ENCODE data around the gene CEACAM16.

CEACAM16 gene

GRCh38 chr19:44753932-44754749 is 55.2 kb downstream of the CEACAM16 start:
- peak; percentile 83 for DNase-seq (ENCODE audit: low spot score)
- no peak for TF ChIP-seq CTCF (IDR thresholded peaks at IDR 0.05; ENCODE audit: extremely low read depth, insufficient read depth, missing control alignments)
- in situ Hi-C loops (cut with MboI; ENCODE audit: low pct_unique_long_range_greater_than_20kb, low sequenced_read_pairs, unreplicated experiment): no loop called here

- DNase-seq (ENCODE audit: low spot score): no peak
- no peak for TF ChIP-seq CTCF (IDR thresholded peaks at IDR 0.05; ENCODE audit: extremely low read depth, insufficient read depth, missing control alignments)
- in situ Hi-C loops (cut with MboI; ENCODE audit: low pct_unique_long_range_greater_than_20kb, low sequenced_read_pairs, unreplicated experiment): no loop called here
These were observed 55.8 kb downstream of the CEACAM16 start for GRCh38 chr19:44754750-44755080.

GRCh38 chr19:44755219-44755618 is 56.3 kb downstream of the CEACAM16 start:
- DNase-seq (ENCODE audit: low spot score): no peak
- no peak for TF ChIP-seq CTCF (IDR thresholded peaks at IDR 0.05; ENCODE audit: extremely low read depth, insufficient read depth, missing control alignments)
- in situ Hi-C loops (cut with MboI; ENCODE audit: low pct_unique_long_range_greater_than_20kb, low sequenced_read_pairs, unreplicated experiment): no loop called here

GRCh38 chr19:44756089-44756562 is 57.2 kb downstream of the CEACAM16 start:
- in situ Hi-C loops (cut with MboI; ENCODE audit: low pct_unique_long_range_greater_than_20kb, low sequenced_read_pairs, unreplicated experiment): no loop called here
- DNase-seq (ENCODE audit: low spot score): no peak
- TF ChIP-seq CTCF (IDR thresholded peaks at IDR 0.05; ENCODE audit: extremely low read depth, insufficient read depth, missing control alignments): no peak

- no peak for TF ChIP-seq CTCF (IDR thresholded peaks at IDR 0.05; ENCODE audit: extremely low read depth, insufficient read depth, missing control alignments)
These were observed 58.2 kb downstream of the CEACAM16 start for GRCh38 chr19:44757057-44757734.

GRCh38 chr19:44757735-44758505 is 59.0 kb downstream of the CEACAM16 start:
- DNase-seq (ENCODE audit: low spot score): no peak
- TF ChIP-seq CTCF (IDR thresholded peaks at IDR 0.05; ENCODE audit: extremely low read depth, insufficient read depth, missing control alignments): no peak
- in situ Hi-C loops (cut with MboI; ENCODE audit: low pct_unique_long_range_greater_than_20kb, low sequenced_read_pairs, unreplicated experiment): no loop called here

More at GRCh38 chr19:44757057-44757734, 58.2 kb downstream of the CEACAM16 start:
- no peak for DNase-seq (ENCODE audit: low spot score)
- in situ Hi-C loops (cut with MboI; ENCODE audit: low pct_unique_long_range_greater_than_20kb, low sequenced_read_pairs, unreplicated experiment): no loop called here
